A549 treated with DMSO at 1 μM for 4 hours (cell line): ENCODE measurements around the gene INHA. TPM values are rescaled to one million over a fixed set of nuclear protein-coding genes. Genes with fewer than 3 reads are reported as not detected.

Source experiments
- total RNA-seq: library from RNA; stranded (reverse); fragments of 200-300 nt; extraction: Qiagen RNA extraction; gene quantifications from 5 replicates; pipeline ENCODE4 v1.2.3, GENCODE V29; 2022; ENCODE audit warnings: low read depth

Gene INHA
- total RNA-seq = 0.38 to 0.57 TPM (median 0.52 TPM) in 5 replicates

GRCh38 chr2:219572237-219573001 is at the start of gene INHA:
TSS of gene INHA (plus strand) at chr2:219572310. CDS start at chr2:219572375, 65 bp downstream.

GRCh38 chr2:219543596-219544358 is 28.3 kb upstream of the INHA start, which contains the start of the genes CHPF and TMEM198:
TSS of gene CHPF (minus strand) at chr2:219543809. CDS start at chr2:219543538, 271 bp downstream.
TSS of gene TMEM198 (plus strand) at chr2:219544028. CDS start at chr2:219544728, 700 bp downstream.

GRCh38 chr2:219571311-219572236 is 536 bp upstream of the INHA start, which contains the start of gene OBSL1:
TSS of gene OBSL1 (minus strand) at chr2:219571539. CDS start at chr2:219571232, 307 bp downstream.

GRCh38 chr2:219597552-219598307 is 25.6 kb downstream of the INHA start, which contains the start of gene STK11IP:
TSS of gene STK11IP (plus strand) at chr2:219597857. CDS start at chr2:219598120, 263 bp downstream.

Other genes with a start within 250 kb of the INHA start
- not detected in 5 replicates for gene RESP18, start 239.6 kb upstream of the INHA start, total RNA-seq
- 61.9 to 65.8 TPM (median 64.1 TPM) in 5 replicates for gene DNPEP, start 184.4 kb upstream of the INHA start, total RNA-seq
- gene DES, start 153.9 kb upstream of the INHA start, total RNA-seq = 0.08 to 0.09 TPM in 2 of 5 replicates, not detected in the others
- 5.8 to 8.1 TPM (median 6.6 TPM) in 5 replicates for gene SPEG, start 137.5 kb upstream of the INHA start, total RNA-seq
- 35.1 to 37.4 TPM (median 37.1 TPM) in 5 replicates for gene GMPPA, start 73.4 kb upstream of the INHA start, total RNA-seq
- gene ASIC4, start 57.8 kb upstream of the INHA start, total RNA-seq = 0.02 to 0.09 TPM (median 0.07 TPM) in 4 of 5 replicates, not detected in the other
- gene CHPF, start 28.5 kb upstream of the INHA start, total RNA-seq = 21.7 to 32.2 TPM (median 29.1 TPM) in 5 replicates
- 0.54 to 1.3 TPM (median 0.95 TPM) in 5 replicates for gene TMEM198, start 28.3 kb upstream of the INHA start, total RNA-seq
- gene OBSL1, start 771 bp upstream of the INHA start, total RNA-seq = 17.7 to 24.2 TPM (median 20.1 TPM) in 5 replicates
- gene STK11IP, start 25.5 kb downstream of the INHA start, total RNA-seq = 15.2 to 21.1 TPM (median 19.5 TPM) in 5 replicates
- 2.8 to 3.6 TPM (median 2.8 TPM) in 5 replicates for gene SLC4A3, start 55.3 kb downstream of the INHA start, total RNA-seq